CD4-positive, alpha-beta T cell treated with Interleukin-12 subunit alpha and Interleukin-12 subunit beta, for 1 hour (primary cell): Measurements from ENCODE around the gene ANKRD31.
A peak's percentile ranks its signal among the peaks of the same experiment; 100 is the strongest.

Experiments used
- DNase-seq: peaks from one replicate; pipeline ENCODE4 v3.0.0-alpha.2; 2020

Gene ANKRD31

DNA sequence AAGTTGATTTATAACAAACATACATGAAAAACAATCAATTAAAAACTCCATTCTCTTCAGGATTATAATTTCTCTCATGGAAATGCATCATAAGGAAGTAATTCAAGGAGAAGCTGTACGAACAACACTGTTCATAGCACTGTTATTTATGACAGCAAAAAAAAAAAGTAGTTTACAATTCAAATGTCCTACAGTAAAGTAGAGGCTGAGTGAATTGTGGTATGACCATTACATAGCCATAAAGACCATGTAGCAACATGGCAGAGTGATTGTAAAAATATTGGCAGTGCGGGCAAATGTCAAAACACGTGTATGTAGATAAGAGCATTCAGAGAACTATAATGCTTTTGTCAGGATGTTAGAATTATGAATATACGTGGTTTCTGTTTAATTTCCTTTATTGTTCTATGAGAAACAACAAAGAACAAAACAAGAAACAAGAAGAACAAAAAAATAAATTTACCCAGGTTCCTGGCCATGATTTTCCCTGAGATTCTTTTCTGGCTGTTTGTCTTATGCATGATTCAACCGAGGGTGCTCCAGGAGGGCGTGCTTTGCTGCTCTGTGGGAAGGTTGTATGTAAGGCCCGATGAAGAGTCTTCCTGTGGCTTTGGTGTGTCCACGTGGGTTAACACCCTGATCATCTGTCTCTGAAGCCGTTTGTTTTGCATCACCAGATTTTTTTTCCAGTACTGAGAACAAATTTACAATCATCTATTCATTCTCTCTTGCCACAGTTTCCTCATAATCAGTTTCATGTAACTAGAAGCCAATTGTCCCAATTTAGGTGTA lies 213.1 kb downstream of the ANKRD31 start:
- peak; percentile 41 for DNase-seq

DNA sequence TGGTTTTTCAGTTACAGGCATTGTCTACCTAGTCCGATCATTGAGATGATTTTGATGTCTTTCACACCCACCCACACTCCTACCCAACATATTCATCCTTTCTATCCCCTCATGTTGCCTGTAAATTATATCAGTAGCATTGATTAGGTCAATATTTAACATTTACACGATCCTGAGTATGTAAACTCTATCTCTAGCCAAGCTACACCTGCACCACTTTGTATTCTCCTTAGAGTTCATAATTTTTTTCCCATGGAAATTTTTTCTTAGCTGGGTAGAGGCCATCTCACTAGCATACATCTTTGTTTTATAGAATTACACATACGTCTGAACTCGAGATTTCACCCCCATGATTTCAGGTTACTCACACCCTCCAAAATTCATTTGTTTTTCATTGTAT lies 214.9 kb downstream of the ANKRD31 start:
- no peak for DNase-seq

DNA sequence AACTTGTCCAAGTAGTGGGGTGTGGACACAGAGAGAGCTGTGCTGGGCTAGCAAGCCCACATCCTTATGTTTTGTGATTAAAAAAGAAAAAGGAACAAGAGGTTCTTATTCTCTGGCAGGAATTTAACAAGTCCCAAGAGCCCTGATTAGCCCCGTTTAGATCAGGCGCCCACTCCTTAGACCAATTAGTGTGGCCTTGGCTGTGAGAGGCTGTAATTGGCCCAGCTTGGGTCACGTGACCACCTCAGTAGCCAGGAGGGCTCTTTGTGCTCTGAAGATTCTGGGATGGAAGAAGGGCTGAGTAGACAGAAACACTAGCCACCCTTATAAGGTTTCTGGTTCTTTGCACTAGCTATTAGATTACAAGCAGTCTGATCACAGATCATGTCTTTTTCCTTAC lies 215.5 kb downstream of the ANKRD31 start:
- no peak for DNase-seq

DNA sequence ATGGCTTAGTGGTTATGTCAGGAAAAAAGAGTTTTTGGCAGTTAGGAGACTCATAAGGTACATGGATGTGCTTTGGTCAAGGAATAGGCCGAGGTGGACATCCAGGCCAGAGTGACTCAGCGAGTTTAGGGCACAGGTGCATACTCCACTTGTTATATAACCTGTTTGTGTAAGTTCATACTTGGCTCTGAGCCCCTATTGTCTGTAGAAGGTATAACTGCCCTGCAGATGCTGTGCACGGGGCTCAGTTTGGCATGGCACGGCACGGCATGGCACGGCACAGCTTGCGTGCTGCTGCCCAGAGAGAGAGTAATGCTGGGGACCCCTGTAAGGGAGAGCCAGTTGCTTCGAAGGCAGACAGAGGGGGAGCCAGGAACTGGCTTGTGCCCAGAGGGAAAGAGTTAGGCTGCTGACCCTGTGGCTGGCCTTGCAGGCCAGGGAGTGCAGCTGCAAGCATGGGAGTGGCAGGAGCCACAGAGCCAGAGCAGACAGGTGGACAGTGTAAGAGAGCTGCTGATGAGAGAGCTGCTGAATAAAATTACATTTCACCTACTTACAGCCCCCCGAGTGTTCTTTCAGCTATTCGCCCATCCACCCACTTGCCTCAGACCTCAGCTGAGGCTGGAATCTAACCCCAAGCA lies 216.5 kb downstream of the ANKRD31 start:
- no peak for DNase-seq

DNA sequence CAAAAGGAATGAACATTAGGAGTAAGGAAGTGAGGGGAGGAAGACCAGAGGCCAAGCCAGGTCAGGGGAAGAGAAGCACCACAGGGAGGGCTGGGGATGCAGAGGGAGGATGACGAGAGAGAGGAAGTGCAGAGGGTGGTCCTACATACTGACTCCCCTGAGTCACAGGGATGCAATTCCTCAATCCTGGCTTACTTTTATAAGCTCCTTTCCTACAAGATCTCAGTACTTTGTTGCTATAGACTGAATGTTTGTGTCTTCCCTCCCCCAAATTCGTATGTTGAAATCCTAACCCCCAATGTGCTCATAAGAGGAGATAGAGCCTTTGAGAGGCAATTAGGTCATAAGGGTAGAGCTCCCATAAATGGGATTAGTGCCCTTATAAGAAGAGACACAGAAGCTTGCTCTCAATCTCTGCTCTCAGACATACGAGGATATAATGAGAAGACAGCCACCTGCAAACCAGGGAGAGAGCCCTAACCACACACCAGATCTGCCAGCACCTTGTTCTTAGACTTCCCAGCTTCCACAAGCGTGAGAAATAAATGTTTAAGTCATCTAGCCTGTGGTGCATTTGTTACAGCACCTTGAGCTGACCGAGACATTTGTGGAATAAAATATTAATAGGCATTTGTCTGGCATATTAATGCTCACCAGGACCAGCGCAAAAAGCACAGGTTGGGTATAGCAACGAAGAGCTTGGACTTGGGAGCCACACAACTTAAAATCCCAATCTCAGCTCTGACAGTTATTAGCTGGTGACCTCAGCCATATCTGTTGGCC lies 217.7 kb downstream of the ANKRD31 start:
- DNase-seq: no peak
